Chondrocyte (in vitro differentiated cells): ENCODE data around the gene KCNG3. TPM values are rescaled to one million over a fixed set of nuclear protein-coding genes. Genes with fewer than 3 reads are reported as not detected.
"Not testable (repeated sequence)": the region's sequence is repeated elsewhere in the genome, so short reads cannot be mapped to it uniquely, and the experiment has no call there.

ENCODE experiments used
- DNase-seq: peaks from one replicate; pipeline ENCODE4 v3.0.0; 2021; ENCODE audit warnings: mixed read lengths, low spot score
- H3K27ac Mint-ChIP-seq: one replicate; pipeline ENCODE4 v1.8.0; 2021; ENCODE audit warnings: mild to moderate bottlenecking, moderate library complexity, mixed read lengths; ENCODE audit not compliant: unreplicated experiment
- H3K27me3 Mint-ChIP-seq: 2 replicates; pipeline ENCODE4 v1.8.0; 2021; ENCODE audit warnings: low read depth, mixed read lengths
- H3K36me3 Mint-ChIP-seq: 2 replicates; pipeline ENCODE4 v1.8.0; 2021; ENCODE audit warnings: low read depth, mixed read lengths
- H3K4me1 Mint-ChIP-seq: 2 replicates; pipeline ENCODE4 v1.8.0; 2021; ENCODE audit warnings: low read depth, mild to moderate bottlenecking, mixed read lengths
- H3K4me3 Mint-ChIP-seq: one replicate; pipeline ENCODE4 v1.8.0; 2021; ENCODE audit warnings: mild to moderate bottlenecking, moderate library complexity, mixed read lengths; ENCODE audit not compliant: unreplicated experiment
- H3K9me3 Mint-ChIP-seq: 2 replicates; pipeline ENCODE4 v1.8.0; 2021; ENCODE audit warnings: low read depth, mixed read lengths
- total RNA-seq: library from RNA; stranded (reverse); gene quantifications from 3 replicates; pipeline ENCODE4 v1.2.1, GENCODE V29; 2021
- TF ChIP-seq, protein P1 (sequence below): fragments of 200-600 bp; sonication (generic); IDR thresholded peaks from 2 replicates; pipeline ENCODE4 v1.5.0; 2021; ENCODE audit warnings: antibody characterized with exemption, mild to moderate bottlenecking, moderate library complexity

The KCNG3 gene
- total RNA-seq, 1 donor from 2014 or later = 0.05 TPM

DNA sequence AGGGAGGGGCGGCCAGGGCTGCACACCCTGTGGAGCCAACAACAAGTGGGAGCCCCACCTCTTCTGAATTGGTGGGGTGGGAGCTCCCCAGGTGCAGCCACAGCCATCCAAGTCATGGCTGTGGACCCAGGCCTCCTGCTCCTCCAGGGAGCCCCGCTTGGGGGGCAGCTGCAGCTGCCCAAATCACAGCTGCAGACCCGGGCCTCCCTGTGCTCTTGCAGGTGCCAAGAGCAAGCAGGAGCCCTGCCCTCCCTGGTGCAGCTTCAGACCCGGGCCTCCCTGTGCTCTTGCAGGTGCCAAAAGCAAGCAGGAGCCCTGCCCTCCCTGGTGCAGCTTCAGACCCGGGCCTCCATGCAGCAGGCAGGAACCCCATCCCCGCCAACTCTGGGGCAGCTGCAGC is 86.3 kb downstream of the KCNG3 start:
- H3K4me1 Mint-ChIP-seq = no peaks in the 10 kb centered on the region
- DNase-seq = no peak
- no peaks in the 10 kb centered on the region for H3K9me3 Mint-ChIP-seq
- TF ChIP-seq, protein P1, sequence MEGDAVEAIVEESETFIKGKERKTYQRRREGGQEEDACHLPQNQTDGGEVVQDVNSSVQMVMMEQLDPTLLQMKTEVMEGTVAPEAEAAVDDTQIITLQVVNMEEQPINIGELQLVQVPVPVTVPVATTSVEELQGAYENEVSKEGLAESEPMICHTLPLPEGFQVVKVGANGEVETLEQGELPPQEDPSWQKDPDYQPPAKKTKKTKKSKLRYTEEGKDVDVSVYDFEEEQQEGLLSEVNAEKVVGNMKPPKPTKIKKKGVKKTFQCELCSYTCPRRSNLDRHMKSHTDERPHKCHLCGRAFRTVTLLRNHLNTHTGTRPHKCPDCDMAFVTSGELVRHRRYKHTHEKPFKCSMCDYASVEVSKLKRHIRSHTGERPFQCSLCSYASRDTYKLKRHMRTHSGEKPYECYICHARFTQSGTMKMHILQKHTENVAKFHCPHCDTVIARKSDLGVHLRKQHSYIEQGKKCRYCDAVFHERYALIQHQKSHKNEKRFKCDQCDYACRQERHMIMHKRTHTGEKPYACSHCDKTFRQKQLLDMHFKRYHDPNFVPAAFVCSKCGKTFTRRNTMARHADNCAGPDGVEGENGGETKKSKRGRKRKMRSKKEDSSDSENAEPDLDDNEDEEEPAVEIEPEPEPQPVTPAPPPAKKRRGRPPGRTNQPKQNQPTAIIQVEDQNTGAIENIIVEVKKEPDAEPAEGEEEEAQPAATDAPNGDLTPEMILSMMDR = no peak
- H3K27ac Mint-ChIP-seq = no peak overlapping the region
- no peak overlapping the region for H3K4me3 Mint-ChIP-seq
- peaks cover 2% of the 10 kb centered on the region for H3K27me3 Mint-ChIP-seq
- H3K36me3 Mint-ChIP-seq = no peaks in the 10 kb centered on the region

DNA sequence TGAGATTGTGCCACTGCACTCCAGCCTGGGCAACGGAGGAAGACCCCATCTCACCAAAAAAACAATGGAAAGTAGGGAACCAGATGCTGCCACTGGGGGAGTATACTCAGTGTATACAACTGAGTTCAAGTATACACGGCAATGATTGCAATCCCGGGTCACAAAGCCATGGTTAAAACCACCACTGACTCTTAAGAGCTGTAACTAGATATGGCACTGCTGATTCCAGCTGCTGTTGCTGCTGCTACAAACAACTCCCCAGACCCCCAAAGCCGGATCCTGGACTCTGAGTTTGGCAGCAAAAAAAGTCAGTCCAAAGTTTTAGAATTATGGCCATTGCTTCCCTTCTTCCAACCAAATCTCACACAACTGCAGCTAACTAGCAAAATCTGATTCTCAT is 89.1 kb downstream of the KCNG3 start:
- Mint-ChIP-seq H3K27ac (no peak overlapping the region), H3K36me3 (no peaks in the 10 kb centered on the region), H3K4me1 (no peaks in the 10 kb centered on the region), H3K4me3 (no peak overlapping the region), H3K27me3 (peaks cover 9% of the 10 kb centered on the region), H3K9me3 (no peaks in the 10 kb centered on the region)
- TF ChIP-seq, protein P1 = no peak
- no peak for DNase-seq

DNA sequence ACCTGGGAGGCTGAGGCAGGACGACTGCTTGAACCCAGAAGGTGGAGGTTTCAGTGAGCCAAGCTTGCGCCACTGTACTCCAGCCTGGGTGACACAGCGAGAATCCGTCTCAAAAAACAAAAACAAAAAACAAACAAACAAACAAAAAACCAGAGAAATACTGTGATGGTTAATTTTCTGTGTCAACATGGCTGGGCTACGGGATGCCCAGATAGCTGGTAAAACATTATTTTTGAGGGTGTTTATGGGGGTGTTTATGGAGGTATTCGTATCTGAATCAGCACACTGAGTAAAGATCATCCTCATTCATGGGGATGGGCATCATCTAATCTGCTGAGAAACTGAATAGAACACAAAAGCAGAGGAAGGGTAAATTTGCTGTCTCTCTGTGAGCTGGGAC is 92.0 kb downstream of the KCNG3 start:
- Mint-ChIP-seq H3K36me3 (no peaks in the 10 kb centered on the region), H3K27ac (no peak overlapping the region), H3K4me1 (no peaks in the 10 kb centered on the region), H3K4me3 (no peak overlapping the region), H3K27me3 (peaks cover 19% of the 10 kb centered on the region), H3K9me3 (no peaks in the 10 kb centered on the region)
- DNase-seq = no peak
- TF ChIP-seq, protein P1 = no peak

DNA sequence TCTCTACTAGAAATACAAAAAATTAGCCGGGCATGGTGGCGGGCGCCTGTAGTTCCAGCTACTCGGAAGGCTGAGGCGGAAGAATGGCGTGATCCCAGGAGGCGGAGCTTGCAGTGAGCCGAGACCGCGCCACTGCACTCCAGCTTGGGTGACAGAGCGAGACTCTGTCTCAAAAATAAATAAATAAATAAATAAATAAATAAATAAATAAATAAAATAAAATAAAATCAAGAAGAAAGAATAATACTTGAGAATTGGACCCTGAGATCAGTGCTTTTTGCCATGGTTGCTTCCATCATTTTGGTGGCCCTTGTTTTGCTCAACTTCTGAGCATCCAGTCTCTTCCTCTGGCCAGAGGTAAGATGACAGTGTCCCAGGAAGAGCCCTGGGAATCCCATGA is 95.7 kb downstream of the KCNG3 start:
- peaks cover 29% of the 10 kb centered on the region for H3K27me3 Mint-ChIP-seq
- DNase-seq, H3K9me3 Mint-ChIP-seq, H3K36me3 Mint-ChIP-seq, H3K4me3 Mint-ChIP-seq, H3K4me1 Mint-ChIP-seq, H3K27ac Mint-ChIP-seq: not testable (repeated sequence)

DNA sequence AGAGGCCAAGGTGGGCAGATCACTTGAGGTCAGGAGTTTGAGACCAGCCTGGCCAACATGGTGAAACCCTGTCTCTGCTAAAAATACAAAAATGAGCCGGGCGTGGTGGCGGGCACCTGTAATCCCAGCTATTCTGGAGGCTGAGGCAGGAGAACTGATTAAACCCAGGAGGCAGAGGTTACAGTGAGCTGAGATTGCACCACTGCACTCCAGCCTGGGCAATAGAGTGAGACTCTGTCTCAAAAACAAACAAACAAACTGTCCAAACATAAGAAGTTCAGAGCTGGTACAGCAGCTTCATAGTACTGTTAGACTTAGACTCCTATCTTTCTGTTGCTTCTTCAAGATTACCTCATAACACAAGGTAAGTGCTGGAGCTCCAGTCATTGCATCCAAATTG is 100.5 kb downstream of the KCNG3 start:
- H3K4me3 Mint-ChIP-seq, DNase-seq, H3K9me3 Mint-ChIP-seq, H3K4me1 Mint-ChIP-seq, H3K27ac Mint-ChIP-seq, H3K36me3 Mint-ChIP-seq: not testable (repeated sequence)
- peaks cover 11% of the 10 kb centered on the region for H3K27me3 Mint-ChIP-seq

DNA sequence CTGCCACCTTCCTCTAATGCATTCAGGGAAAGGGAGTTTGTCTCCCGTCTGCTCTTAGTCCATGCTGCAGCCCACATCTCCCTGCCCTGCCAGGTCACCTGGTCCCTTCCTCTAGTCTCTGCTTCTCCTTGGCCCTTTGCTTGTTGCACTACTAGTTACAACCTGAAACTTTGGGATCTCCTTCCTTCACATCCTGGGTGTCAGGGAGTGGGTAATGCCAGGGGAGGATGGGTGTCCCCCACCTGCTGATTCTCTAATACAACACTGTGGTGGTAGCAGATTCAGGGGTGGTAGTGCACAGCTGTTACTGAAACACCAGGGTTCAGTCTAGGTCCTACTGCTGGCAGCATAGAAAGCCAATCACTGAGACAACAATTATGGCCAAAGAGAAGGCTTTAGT is 101.6 kb downstream of the KCNG3 start:
- Mint-ChIP-seq H3K4me1 (no peaks in the 10 kb centered on the region), H3K9me3 (no peaks in the 10 kb centered on the region), H3K27me3 (peaks cover 11% of the 10 kb centered on the region), H3K4me3 (no peak overlapping the region), H3K36me3 (no peaks in the 10 kb centered on the region), H3K27ac (no peak overlapping the region)
- TF ChIP-seq, protein P1 = no peak
- no peak for DNase-seq

Other genes with a start within 250 kb of the KCNG3 start
- 79.5 to 105 TPM (median 102 TPM) in 3 replicates for gene COX7A2L, start 132.8 kb downstream of the KCNG3 start, total RNA-seq
- 39.1 to 46.8 TPM (median 39.3 TPM) in 3 replicates for gene MTA3, start 74.7 kb upstream of the KCNG3 start, total RNA-seq